Neutrophil (primary cell): ENCODE data around the gene RWDD4.

ENCODE experiments used
- H3K27ac ChIP-seq: fragments of 200-600 bp; sonication (generic); 2 replicates; pipeline ENCODE4 v1.5.1; 2016; ENCODE audit warnings: mild to moderate bottlenecking, moderate library complexity
- H3K27me3 ChIP-seq: fragments of 200-600 bp; sonication (generic); 2 replicates; pipeline ENCODE4 v1.6.0; 2016; ENCODE audit warnings: mild to moderate bottlenecking
- H3K36me3 ChIP-seq: fragments of 200-600 bp; sonication (generic); 2 replicates; pipeline ENCODE4 v1.5.1; 2017
- H3K4me1 ChIP-seq, 2 experiments: fragments of 200-600 bp in 1 of 2; sonication (generic) in 1 of 2; 1 replicate in 1 of 2; 2 replicates in 1 of 2; pipeline versions ENCODE4 v1.5.1 to v1.6.1; 2013 to 2016; ENCODE audit warnings: low read depth in 1 of 2, low read length in 1 of 2, mild to moderate bottlenecking in 1 of 2, moderate library complexity in 1 of 2; ENCODE audit not compliant: control insufficient read depth in 1 of 2, insufficient read depth in 1 of 2
- H3K4me3 ChIP-seq, 2 experiments: fragments of 200-600 bp in 1 of 2; sonication (generic) in 1 of 2; 1 replicate in 1 of 2; 2 replicates in 1 of 2; pipeline ENCODE4 v1.5.1; 2013 to 2016; ENCODE audit warnings: low read depth in 1 of 2, low read length in 1 of 2, mild to moderate bottlenecking in 1 of 2, moderate library complexity in 1 of 2
- H3K9me3 ChIP-seq: fragments of 200-600 bp; sonication (generic); 2 replicates; pipeline ENCODE4 v1.5.1; 2016
- TF ChIP-seq, protein P1 (sequence below): fragments of 200-600 bp; sonication (generic); IDR thresholded peaks from 2 replicates; pipeline ENCODE4 v1.5.1; 2016; ENCODE audit warnings: antibody characterized with exemption

Gene RWDD4

DNA sequence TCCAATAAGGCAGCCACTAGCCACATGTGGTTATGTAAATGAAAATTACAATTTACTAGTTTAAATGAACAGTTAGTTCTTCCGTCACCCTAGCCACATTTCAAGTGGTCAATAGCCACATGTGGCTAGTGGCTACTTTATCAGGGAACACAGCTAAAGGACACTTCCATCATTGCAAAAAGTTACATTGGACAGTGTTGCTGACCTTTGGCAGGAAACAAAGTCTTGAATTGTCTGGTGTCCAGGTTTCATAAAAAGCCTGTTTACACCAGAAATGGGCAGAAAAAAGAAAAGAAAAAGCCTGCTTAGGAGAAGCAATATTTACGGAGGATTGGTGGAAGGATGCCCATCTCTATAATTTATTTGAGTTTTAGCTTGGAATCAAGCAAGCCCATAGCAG lies 38.6 kb downstream of the RWDD4 start:
- Histone ChIP-seq H3K4me1 (peaks cover 18 to 21% of the 10 kb centered on the region in 2 experiments), H3K27ac (no peak overlapping the region), H3K36me3 (no peaks in the 10 kb centered on the region), H3K27me3 (no peaks in the 10 kb centered on the region), H3K9me3 (no peaks in the 10 kb centered on the region), H3K4me3 (no peak overlapping the region)
- TF ChIP-seq, protein P1, sequence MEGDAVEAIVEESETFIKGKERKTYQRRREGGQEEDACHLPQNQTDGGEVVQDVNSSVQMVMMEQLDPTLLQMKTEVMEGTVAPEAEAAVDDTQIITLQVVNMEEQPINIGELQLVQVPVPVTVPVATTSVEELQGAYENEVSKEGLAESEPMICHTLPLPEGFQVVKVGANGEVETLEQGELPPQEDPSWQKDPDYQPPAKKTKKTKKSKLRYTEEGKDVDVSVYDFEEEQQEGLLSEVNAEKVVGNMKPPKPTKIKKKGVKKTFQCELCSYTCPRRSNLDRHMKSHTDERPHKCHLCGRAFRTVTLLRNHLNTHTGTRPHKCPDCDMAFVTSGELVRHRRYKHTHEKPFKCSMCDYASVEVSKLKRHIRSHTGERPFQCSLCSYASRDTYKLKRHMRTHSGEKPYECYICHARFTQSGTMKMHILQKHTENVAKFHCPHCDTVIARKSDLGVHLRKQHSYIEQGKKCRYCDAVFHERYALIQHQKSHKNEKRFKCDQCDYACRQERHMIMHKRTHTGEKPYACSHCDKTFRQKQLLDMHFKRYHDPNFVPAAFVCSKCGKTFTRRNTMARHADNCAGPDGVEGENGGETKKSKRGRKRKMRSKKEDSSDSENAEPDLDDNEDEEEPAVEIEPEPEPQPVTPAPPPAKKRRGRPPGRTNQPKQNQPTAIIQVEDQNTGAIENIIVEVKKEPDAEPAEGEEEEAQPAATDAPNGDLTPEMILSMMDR, result no peak

DNA sequence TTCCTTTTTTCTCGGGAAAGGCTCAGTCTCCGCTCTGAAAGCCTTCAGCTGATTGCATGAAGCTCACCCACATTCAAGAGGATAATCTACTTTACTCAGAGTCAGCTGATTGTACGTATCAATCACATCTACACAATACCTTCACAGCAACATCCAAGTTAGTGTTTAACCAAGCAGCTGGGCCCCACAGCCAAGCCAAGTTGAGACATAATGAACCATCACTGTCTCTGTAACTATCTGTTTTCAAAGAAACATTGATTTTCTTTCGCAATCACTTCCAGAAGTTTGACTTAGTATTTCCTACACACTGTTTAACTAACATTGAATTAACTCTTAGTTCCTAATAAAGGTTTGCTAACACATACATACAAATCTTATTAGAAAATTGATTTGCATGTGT lies 40.3 kb downstream of the RWDD4 start:
- H3K27me3 ChIP-seq, result no peaks in the 10 kb centered on the region

DNA sequence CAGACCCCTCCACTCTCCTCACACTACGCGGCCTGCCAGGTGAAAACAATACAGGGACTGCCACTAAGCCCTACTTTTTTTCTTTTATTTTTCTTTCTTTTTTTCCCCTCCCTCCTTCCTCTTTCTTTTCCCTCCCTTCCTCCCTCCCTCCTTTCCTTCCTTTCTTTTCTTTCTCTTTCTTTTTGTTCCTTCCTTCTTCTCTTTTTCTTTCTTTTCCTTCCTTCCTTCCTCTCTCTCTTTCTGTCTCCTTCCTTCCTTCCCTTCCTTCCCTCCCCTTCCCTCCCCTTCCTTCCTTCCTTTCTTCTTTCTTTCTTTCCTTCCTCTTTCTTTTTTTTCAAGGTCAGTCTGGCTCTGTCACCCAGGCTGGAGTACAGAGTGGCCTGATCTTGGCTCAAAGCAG lies 41.9 kb downstream of the RWDD4 start:
- Histone ChIP-seq H3K27me3 (peaks cover 5% of the 10 kb centered on the region), H3K9me3 (no peaks in the 10 kb centered on the region), H3K4me3 (no peak overlapping the region), H3K4me1 (peaks cover 8 to 10% of the 10 kb centered on the region in 2 experiments), H3K27ac (peak overlapping the region; percentile 47), H3K36me3 (no peaks in the 10 kb centered on the region)
- TF ChIP-seq, protein P1, result no peak

More for the DNA sequence above, 40.3 kb downstream of the RWDD4 start:
- H3K4me1 ChIP-seq, result peaks cover 18 to 21% of the 10 kb centered on the region in 2 experiments
- no peaks in the 10 kb centered on the region for H3K9me3 ChIP-seq
- H3K27ac ChIP-seq, result no peak overlapping the region
- H3K4me3 ChIP-seq, result no peak overlapping the region
- TF ChIP-seq, protein P1, result no peak
- no peaks in the 10 kb centered on the region for H3K36me3 ChIP-seq

DNA sequence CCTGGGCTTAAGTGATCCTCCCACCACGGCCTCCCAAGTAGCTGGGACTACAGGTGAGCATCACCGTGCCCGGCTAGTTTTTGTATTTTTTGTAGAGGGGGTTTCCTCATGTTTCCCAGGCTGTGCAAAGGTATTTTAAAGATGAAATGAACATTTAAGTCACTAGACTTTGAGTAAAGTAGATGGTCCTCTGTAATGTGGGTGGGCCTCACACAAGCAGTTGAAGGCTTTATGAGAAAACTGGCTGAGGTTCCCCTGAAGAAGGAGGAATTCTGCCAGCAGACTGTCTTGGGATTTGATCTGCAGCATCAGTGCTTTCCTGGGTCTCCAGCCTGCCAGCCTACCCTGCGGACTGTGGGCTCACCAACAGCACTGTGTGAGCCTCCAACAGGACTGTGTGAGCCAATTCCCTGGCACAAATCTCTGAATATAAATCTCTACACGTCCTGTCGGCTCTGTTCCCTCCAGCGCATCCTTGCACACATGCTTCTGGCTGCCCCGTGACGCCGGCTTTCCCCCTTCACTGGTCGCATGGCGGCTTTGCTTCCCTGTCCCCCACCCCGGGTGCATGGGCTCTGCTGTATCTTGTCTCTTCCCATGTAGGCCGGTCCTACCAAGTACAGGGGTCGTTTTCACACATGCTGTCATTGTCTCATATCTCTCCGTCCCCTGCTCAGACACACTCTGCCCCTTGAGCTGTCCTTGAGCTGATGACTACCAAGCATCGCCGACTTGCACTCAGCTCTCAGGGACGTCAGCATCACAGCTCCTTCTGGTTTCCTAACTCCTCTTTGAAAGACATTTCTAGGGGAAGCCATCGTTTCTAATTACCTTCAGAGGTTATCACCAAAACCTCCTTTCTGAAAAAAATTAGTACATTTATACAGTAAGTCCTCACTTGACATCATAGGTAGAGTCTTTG lies 46.4 kb downstream of the RWDD4 start:
- TF ChIP-seq, protein P1, result no peak
- Histone ChIP-seq H3K4me1 (no peaks in the 10 kb centered on the region), H3K27me3 (peaks cover 5% of the 10 kb centered on the region), H3K36me3 (no peaks in the 10 kb centered on the region), H3K27ac (no peak overlapping the region), H3K9me3 (no peaks in the 10 kb centered on the region), H3K4me3 (no peak overlapping the region)

DNA sequence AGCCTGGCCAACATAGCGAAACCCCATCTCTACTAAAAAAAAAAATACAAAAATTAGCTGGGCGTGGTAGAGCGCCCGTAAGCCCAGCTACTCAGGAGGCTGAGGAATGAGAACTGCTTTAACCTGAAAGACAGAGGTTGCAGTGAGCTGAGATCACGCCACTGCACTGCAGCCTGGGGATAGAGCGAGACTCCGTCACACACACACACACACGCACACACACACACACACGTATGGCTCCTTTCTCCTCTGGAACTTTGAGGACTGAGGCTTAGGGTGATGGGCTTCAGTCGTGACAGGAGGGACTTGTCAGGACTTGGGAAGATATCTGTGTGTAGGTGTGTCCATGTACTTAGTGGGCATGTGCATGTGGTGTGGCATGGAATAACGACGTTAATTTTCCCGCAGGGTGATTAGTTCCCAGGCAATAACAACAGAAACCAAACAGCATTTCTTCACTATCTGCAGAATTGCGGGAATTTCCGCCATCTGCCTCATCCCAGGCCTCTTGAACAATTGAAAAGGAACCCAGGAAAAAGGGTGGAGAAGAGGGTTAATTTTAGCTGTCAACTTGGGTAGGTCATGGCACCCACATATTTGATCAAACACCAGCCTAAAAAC lies 47.7 kb downstream of the RWDD4 start:
- Histone ChIP-seq H3K27ac (no peak overlapping the region), H3K9me3 (no peaks in the 10 kb centered on the region), H3K4me1 (no peaks in the 10 kb centered on the region), H3K36me3 (no peaks in the 10 kb centered on the region), H3K4me3 (no peak overlapping the region), H3K27me3 (peaks cover 5% of the 10 kb centered on the region)
- TF ChIP-seq, protein P1, result no peak
